Right ventricle myocardium superior (tissue), 1 donor: ENCODE results near the gene MTIF3. TPM values are rescaled to one million over a fixed set of nuclear protein-coding genes. Genes with fewer than 3 reads are reported as not detected.

Experiments
- ATAC-seq: fragments of 200-7000 bp; cut with Tn5 transposase; one replicate; pipeline ENCODE4 v1.9.1; 2020; ENCODE audit warnings: mild to moderate bottlenecking; ENCODE audit not compliant: poor library complexity
- DNase-seq: peaks from one replicate; pipeline ENCODE4 v3.0.0-alpha.2; 2020
- intact Hi-C: fragments of 100-400 bp; cut with DNase I; formaldehyde crosslinking; loops from one replicate; pipeline ENCODE4 v1.11.2; 2022
- total RNA-seq: library from RNA; stranded (reverse); fragmentation: NEBNext Ultra II Directional; extraction: Animal tissue kit (Norgen Biotek cat#: 25700); gene quantifications from one replicate; pipeline ENCODE4 v1.2.1, GENCODE V29; 2021
- donor health status: DM: no; HTN: yes; CAD: no; lungs with severe emphysema.

Gene MTIF3
- total RNA-seq, 1 donor from 2014 or later, result 189 TPM

DNA sequence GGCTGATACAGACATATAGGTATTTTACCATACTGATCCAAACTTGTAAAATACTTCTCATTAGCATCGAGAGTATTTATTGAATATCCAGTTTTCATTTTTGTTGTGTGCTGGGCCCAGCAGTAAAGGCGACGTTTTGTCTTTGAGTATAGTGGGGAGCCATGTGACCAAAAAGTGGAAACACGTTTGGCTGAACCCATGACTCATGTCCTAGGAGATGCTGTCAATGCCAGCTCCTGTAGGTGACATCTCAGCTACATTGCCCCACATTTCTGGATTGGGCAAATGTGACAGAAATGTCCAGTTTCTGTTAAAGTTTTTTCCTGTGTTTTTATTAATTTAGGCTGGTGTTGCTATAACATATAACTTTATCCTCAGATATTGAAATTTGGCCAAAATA is 52.0 kb downstream of the MTIF3 start:
- intact Hi-C loops, result no loop called here
- no peak for DNase-seq
- ATAC-seq, result no peak

DNA sequence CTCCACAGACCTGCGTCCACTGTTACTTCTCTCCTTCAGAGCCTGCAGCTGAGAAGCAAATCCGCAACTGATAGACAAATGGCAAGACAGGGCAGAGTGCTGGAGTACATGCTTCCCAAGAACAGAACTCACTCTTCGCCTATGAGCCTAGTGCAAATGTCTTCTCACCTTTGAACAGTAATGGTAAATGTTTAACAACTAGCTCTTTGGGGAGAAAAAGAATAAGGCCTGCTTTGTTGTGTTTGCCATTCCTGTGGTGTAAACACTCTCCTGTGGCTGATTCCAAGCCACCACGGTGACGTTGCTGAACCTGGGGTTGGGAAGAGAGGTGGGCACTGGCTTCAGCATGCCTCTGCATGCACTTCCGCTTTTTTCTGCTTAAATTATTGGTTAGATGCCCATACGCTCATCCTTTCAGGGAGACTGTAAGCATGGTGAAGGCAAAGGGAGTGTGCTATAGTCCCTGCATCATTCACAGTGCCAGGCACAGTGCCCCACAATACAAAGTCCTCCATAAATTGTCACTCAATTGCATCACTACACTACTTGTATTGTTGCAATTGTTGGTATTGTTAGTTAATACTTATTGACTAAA is 54.0 kb downstream of the MTIF3 start:
- intact Hi-C loops, result no loop called here
- DNase-seq (no peak), ATAC-seq (no peak)

DNA sequence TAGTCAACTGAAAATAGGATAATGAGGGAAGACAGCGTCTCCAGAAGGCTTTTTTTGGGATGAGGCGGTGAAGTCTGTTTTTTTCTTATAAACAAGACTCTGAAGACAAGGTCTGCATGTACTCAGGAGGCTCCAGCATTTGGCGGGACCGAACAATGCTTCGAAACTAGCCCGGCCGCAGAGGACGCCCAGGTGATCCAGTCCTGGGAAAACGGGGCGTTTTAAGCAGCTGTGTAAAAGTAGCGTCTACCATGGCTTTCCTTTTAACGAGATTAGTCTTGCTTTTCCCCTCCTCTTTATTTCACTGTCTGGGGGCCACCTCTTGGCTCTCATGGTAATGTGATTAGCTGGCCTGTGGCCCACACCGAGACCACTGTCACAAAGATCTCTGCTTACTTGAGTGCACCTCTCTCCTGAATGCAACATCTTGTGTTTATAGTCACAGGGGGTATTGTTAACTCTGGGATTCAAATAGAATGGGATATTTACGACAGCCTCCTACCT is 55.3 kb downstream of the MTIF3 start:
- ATAC-seq, result no peak
- no peak for DNase-seq
- intact Hi-C loops, result no loop called here

DNA sequence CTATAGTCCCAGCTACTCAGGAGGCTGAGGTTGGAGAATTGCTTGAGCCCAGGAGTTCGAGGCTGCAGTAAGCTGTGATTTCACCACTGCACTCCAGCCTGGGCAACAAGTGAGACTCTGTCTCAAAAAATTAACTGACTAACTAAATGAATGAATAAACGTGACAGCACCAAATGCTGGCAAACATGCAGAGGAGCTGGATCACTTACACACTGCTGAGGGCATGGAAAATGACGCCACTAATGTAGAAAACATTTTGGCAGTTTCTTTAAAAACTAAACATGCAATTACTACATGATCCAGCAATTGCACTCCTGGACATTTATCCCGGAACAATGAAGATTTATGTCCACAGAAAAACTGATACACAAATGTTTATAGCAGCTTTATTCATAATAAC is 57.3 kb downstream of the MTIF3 start:
- intact Hi-C loops, result no loop called here
- no peak for ATAC-seq
- no peak for DNase-seq

DNA sequence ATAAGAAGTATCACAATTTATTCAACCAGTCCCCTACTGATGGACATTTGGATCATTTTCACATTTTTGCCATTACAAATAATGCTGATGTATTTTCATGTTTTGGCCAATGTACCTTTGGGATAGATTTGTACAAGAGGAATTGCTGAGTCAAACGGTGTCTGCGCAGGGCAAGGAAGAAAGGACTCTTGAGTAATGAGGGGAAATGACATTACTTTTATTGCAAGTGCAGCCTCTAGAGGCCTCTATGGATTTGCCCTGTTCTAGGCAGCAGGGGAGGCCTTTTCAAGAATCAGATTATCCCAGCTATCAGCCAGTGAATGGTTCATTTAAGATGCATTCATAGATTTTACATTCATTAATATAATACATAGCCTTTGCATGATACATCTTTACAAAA is 58.9 kb downstream of the MTIF3 start:
- DNase-seq, result no peak
- intact Hi-C loops, result no loop called here
- no peak for ATAC-seq

DNA sequence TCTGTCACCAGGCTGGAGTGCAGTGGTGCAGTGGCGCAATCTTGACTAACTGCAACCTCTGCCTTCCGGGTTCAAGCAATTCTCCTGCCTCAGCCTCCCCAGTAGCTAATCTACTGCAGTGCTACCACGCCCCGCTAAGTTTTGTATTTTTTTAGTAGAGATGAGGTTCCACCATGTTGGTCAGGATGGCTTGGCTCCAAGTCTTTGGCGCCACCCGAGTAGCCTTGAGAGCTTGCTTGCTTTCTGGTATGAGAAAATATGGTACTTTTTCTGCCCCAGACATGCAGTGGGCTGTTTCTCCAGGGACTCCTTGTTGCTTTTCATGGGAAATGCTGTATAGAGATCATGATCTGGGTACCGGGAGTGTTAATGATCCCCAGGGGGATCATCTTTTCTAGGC is 60.5 kb downstream of the MTIF3 start:
- no peak for ATAC-seq
- intact Hi-C loops, result no loop called here
- no peak for DNase-seq

DNA sequence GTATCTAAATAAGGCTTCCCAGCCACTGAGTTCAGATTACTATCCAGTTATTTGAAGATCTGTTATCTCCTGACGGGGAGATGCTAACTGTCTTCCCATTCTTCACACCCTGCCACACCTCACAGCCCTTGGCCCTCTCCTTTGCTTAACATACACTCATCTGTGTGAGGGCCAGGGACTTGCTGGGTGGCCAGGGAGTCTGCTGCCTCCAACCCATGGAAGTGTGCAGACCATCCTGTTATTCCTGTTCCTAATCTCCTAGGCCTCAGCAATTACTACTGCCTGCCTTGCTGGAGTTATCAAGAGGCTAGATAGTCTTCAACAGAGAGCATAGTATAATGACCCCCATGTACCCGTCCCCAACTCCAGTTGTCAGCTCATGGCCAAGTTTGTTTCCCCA is 62.1 kb downstream of the MTIF3 start:
- no peak for DNase-seq
- ATAC-seq, result no peak
- intact Hi-C loops, result no loop called here

Other genes starting within 250 kb of the MTIF3 start
- 637 TPM for gene RPL21, start 199.0 kb downstream of the MTIF3 start, total RNA-seq
- 9.9 TPM for gene RASL11A, start 179.7 kb downstream of the MTIF3 start, total RNA-seq
- gene GTF3A, start 25.9 kb downstream of the MTIF3 start, total RNA-seq, result 211 TPM
- gene LNX2, start 170.0 kb upstream of the MTIF3 start, total RNA-seq, result 9.7 TPM
- 81.1 TPM for gene POLR1D, start 171.3 kb upstream of the MTIF3 start, total RNA-seq